Gastrocnemius medialis (tissue), 4 donors: ENCODE data around the gene CRTAC1. TPM values are rescaled to one million over a fixed set of nuclear protein-coding genes. Genes with fewer than 3 reads are reported as not detected.

Experiments used
- ATAC-seq, 2 donors: fragments of 150-250 bp; one replicate each; pipeline ENCODE4 v1.9.1; 2016
- DNase-seq, 2 donors: peaks; one replicate each; pipeline ENCODE4 v3.0.0-alpha.2; 2019
- H3K27ac ChIP-seq, 4 donors: fragments of 200-600 bp; sonication (generic); 1 replicate in 1 of 4; 2 replicates in 3 of 4; pipeline ENCODE4 v1.5.1; 2016 to 2018; ENCODE audit warnings: mild to moderate bottlenecking in 2 of 4, moderate library complexity in 1 of 4
- H3K27me3 ChIP-seq, 3 donors: fragments of 200-600 bp; sonication (generic) in 2 of 3; 1 replicate in 1 of 3; 2 replicates in 2 of 3; pipeline versions ENCODE4 v1.5.1 to v1.6.0; 2016 to 2019; ENCODE audit warnings: mild to moderate bottlenecking in 1 of 3, moderate library complexity in 1 of 3
- H3K36me3 ChIP-seq, 2 donors: fragments of 200-600 bp; sonication (generic) in 1 of 2; one replicate each; pipeline ENCODE4 v1.5.1; 2017 to 2018
- H3K4me1 ChIP-seq, 2 donors: fragments of 200-600 bp; sonication (generic) in 1 of 2; one replicate each; pipeline ENCODE4 v1.5.1; 2016 to 2017; ENCODE audit warnings: mild to moderate bottlenecking in 2 of 2
- H3K4me3 ChIP-seq, 4 donors: fragments of 200-600 bp; sonication (generic) in 3 of 4; 1 replicate in 1 of 4; 2 replicates in 3 of 4; pipeline ENCODE4 v1.5.1; 2016 to 2019; ENCODE audit warnings: mild to moderate bottlenecking in 2 of 4
- H3K9me3 ChIP-seq, 3 donors: fragments of 200-600 bp; sonication (generic) in 2 of 3; 1 replicate in 1 of 3; 2 replicates in 2 of 3; pipeline ENCODE4 v1.5.1; 2016 to 2019
- CTCF ChIP-seq, 5 experiments: fragments of 450-650 bp in 3 of 5; fragments of 200-600 bp in 2 of 5; sonication (generic) in 2 of 5; IDR thresholded peaks in 4 of 5; conservative IDR thresholded peaks in 1 of 5; 1 replicate in 4 of 5; 2 replicates in 1 of 5; pipeline ENCODE4 v1.5.1; 2016 to 2019; ENCODE audit warnings: antibody characterized with exemption in 5 of 5, mild to moderate bottlenecking in 3 of 5, moderate library complexity in 3 of 5
- POLR2A ChIP-seq, 2 donors: fragments of 450-650 bp; IDR thresholded peaks; one replicate each; pipeline ENCODE4 v1.6.1; 2017; ENCODE audit warnings: antibody characterized with exemption in 2 of 2, mild to moderate bottlenecking in 2 of 2, moderate library complexity in 2 of 2
- in situ Hi-C, 4 donors: fragments of 200-750 bp; cut with MboI; loops; one replicate each; pipeline versions ENCODE4 v1.15.0 to v1.8.0; 2017; ENCODE audit warnings: low sequenced_read_pairs in 4 of 4
- intact Hi-C: fragments of 100-400 bp; cut with DNase I; formaldehyde crosslinking; loops from one replicate; pipeline ENCODE4 v1.15.1; 2023; ENCODE audit warnings: low total_unique reads
- total RNA-seq, 4 donors: library from RNA; depleted of rRNA; stranded (reverse); fragments of >200 nt; gene quantifications; one replicate each; pipeline versions ENCODE4 v1.1.0 to v1.2.3, GENCODE V29; 2016

The CRTAC1 gene
- total RNA-seq, 4 donors from 2014 or later, result 0.16 to 3.9 (median 0.56) TPM; not detected in 1

GRCh38 chr10:97816609-97817008 lies 213.8 kb downstream of the CRTAC1 start:
- Histone ChIP-seq H3K4me1 (peaks cover 9 to 13% of the 10 kb centered on the region in 2 donors), H3K27me3 (no peaks in the 10 kb centered on the region), H3K27ac (no peak overlapping the region), H3K9me3 (no peaks in the 10 kb centered on the region), H3K4me3 (no peak overlapping the region), H3K36me3 (no peaks in the 10 kb centered on the region)
- DNase-seq, result no peak
- ATAC-seq, result no peak
- intact Hi-C loops (no loop called here), in situ Hi-C loops (no loop called here)
- TF ChIP-seq POLR2A (IDR thresholded peaks at IDR 0.05) (no peak), CTCF (IDR thresholded peaks at IDR 0.05 in 4 of 5, conservative IDR thresholded peaks at IDR 0.05 in 1 of 5) (no peak)

Other genes starting within 250 kb of the CRTAC1 start
- gene GOLGA7B, start 180.8 kb downstream of the CRTAC1 start, total RNA-seq, result 1 to 10 TPM in 1 of 4 donors, under 1 TPM in 3; 0.29 to 2.3 (median 0.63) TPM
- gene R3HCC1L, start 104.0 kb upstream of the CRTAC1 start, total RNA-seq, result 10 to 100 TPM in 2 of 4 donors, 1 to 10 TPM in 2; 6.7 to 10.8 (median 10.1) TPM
- 1 to 10 TPM; 1.6 to 6.9 (median 4.7) TPM for gene LOXL4, start 237.6 kb upstream of the CRTAC1 start, total RNA-seq